Stimulated activated CD8-positive, alpha-beta memory T cell treated with anti-CD3 and anti-CD28 coated beads, Interleukin-15, amount 100 ng/mL, for 4 hours (primary cell): Measurements from ENCODE around the gene ACCSL.

Source experiments
- DNase-seq, 2 donors: peaks; one replicate each; pipeline ENCODE4 v3.0.0-alpha.2; 2020; ENCODE audit warnings: low read depth in 2 of 2

ACCSL gene

DNA sequence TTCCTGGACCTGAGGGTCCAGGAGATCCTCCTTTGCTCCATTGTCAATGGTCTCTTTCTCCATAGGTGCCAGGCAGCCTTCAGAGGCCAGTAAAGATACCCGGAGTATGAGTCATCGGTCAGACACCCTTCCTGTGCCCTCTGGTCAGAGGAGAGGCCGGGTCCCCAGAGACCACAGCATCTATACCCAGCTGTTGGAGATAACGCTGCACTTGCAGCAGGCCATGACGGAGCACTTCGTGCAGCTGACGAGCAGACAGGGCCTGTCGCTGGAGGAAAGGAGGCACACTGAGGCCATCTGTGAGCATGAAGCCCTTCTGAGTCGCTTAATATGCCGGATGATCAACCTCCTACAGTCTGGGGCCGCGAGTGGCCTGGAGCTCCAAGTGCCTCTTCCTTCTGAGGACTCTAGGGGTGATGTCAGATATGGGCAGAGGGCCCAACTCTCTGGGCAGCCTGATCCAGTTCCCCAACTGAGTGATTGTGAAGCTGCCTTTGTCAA, at the start of gene ACCSL:
Gene ACCSL (plus strand): TSS at position 51 of the 501 bp plus-strand sequence. CDS start 56 bp downstream, at position 107.
- no peak for DNase-seq

DNA sequence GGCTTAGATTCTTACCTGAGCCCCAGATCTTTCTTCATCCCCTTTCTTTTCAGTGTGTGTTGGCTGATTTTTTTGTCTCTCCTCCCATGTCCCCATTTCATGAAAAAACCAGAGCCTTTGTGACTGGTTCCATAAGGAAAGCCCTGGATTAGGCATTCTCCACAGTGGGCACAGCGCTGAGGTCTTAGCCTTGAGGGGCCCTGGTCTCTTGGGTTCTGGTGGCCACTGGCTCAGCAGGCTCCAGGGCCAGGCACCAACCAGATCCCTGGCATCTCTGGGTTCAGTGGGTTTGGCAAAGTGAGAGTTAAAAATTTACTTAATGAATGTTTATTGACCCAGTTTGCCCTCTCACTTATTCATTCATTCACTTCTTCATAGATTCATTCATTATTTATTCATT, 49.5 kb upstream of the ACCSL start:
- no peak for DNase-seq

- DNase-seq = no peak
Measured at GRCh38 chr11:44000731-44001130, 47.0 kb upstream of the ACCSL start.

- no peak for DNase-seq
Measured at GRCh38 chr11:44002191-44003093, 45.3 kb upstream of the ACCSL start.

DNA sequence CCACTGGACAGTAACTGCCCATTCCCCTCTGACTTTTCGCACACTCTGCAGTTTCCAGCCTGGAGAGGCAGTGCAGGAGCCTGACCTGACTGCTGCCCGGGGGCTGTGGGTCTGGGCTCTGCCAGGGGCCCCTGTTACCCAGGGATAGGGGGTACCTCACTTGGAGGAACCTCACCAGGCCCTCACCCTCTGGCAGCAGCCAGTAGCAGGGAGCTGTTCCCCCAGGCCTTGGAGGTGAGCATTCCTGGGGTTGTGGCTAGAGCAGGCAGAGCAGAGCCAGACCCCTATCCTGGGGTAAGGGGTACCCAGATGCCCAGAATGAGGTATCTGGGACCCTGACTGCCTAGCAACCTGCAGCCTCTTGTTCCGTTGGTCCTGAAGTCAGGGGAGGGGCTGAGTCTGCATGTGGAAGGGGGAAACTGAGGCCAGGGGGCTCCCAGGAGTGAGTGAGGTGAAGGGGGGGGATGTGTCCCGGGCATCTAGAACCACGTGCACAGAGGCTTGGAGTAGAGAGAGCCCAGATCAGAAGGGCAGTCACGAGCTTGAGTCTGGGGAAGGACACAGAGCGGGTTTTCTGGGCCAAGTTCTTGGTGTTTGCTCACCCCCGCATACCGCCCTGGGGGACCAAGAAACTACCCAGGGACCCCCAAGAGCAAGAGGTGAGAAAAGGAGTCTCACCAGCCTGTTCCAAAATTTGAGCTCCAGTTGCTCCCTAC, 43.9 kb upstream of the ACCSL start:
- DNase-seq = no peak

GRCh38 chr11:44004452-44005062, 43.2 kb upstream of the ACCSL start:
- no peak for DNase-seq

DNA sequence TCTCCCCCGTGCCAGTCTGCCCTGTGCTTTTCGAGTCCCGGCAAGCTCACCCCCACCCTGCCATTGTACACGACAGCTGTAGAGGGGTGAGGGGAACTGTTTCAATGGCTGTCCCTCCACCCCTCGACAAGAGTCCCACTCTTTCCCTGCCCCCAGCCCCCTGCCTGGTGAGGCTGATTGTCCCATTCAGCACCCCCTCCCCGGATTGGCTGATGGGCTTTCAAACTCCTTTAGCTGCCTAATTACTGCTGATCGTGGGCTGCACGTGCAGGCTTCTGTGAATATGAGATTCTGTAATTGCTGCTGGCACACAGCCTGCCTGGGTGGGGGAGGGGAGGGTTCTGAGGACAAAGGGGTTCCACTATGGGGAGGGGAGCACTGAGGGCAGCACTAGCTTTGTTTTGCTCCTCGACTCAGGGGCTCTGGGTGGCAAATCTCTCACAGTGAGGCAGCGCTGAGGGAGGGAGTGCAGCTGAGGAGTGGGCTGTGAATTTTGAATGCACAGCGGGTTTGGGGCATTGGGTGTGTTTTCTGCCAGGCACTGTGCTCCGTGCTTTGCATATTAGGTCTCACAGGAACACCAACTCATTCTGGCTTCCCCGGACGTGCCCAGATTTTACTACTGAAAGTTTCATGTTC, 42.6 kb upstream of the ACCSL start:
- DNase-seq = no peak

- DNase-seq = no peak
Measured at GRCh38 chr11:44005956-44006355, 41.8 kb upstream of the ACCSL start.

DNA sequence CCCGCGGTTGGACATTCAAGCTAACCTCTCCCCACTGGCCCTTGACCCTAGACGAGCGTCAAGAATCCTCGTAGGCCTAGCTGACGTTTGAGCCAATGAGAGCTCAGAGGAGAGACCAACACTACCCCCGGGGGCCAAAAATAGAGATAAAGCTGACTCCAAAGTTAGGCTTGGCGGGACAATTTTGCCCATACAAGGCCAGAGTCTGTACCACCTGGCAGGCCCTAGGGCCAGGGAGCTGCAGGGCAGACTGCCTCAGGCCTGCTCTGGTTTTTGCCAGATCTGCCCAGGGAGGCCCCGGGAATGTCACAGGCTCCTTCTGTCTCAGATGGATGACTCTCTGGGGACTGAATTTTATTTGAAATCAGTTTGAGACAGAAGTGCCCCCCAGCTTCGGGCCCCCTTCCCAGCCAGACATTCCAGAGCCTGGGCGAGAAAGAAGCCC, 40.8 kb upstream of the ACCSL start:
- DNase-seq = no peak

DNA sequence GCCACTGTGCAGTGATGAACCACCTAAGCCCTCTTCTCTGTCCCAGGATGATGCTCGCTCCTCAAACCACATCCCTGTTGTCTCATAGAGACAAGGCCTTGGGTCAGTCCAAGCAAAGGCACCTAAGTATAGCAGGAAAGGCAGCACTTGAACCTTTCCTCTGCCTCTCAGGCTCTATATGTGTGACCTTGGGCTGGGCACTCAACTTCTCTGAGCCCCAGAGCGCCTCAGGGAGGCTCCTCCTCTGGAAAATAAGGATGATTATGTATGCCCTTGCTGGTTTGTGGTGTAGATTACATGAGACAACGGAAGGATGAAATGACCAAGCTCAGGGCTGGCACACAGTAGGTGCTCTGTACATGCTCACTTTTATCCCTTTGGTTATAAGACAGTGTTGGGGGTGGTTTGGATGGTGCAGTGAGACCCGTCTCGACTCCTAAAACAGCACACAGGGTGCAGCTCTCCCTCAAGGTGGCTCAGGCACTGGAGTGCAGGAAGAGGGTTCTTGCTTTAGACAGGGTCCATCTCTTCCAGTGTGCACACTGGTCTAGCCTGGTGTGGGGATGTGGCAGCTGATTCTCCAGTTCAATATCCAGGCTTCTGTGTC, 40.2 kb upstream of the ACCSL start:
- no peak for DNase-seq

DNA sequence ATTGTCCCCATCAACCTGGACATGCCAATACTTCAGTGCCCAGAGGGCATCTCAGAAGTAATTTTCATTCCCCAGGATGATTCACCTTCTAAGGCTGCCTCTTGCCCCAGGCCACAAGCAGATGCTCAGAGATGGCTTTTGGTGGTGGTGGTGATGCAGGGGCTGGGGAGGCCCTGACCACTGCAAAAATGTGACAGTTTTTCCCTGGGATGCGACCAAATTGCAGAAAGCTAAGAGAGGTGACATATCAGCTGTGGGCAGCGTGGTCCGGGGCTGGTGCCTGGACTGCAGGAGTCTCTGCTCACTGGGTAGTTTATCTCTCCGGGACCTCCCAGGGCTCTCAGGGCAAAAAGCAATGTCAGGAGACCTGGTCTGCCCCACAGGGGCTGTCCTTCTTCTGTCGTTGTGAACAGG, 39.7 kb upstream of the ACCSL start:
- no peak for DNase-seq

- DNase-seq = no peak
Measured at GRCh38 chr11:44008698-44009097, 39.1 kb upstream of the ACCSL start.

DNA sequence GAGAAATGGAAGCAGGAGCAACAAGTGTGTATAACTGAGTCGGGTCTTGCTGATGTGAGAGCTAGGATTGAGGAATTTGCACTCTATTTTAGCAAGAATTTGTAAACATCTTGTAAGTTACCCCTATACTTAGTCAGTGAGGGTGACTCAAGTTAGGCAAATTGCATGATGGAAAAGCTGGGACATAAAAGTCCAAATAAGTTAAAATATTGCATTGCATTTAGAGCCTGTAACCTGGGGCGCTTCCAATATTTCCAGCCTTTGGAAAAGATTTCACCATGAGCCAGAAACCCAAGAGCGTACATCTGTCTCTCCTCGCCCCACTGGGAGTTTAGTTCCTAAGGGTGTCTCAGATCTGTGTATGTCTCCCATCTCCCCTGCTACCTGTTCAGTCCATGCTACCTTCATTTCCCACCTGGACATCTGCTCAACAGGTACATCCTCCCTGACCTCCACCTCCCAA, 37.0 kb upstream of the ACCSL start:
- DNase-seq = no peak

DNA sequence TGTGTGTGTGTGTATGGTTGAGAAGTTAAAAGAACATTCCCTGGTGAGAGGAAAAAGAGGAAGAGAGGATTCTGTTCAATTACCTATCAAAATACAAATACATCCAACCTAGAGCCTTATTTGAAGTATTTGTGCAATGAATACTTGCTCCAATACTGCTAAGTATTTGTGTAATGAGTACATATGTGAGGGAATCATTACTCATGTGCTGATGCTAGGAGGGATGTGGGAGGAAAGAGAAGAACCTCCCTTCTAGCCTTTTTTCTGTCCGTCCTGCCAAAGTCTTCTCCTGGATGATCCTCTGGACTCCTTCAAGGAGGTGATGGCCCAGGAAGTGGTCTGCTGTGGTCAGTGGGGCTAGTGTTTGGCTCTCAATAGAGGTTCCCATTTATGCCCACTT, 36.0 kb upstream of the ACCSL start:
- no peak for DNase-seq

DNA sequence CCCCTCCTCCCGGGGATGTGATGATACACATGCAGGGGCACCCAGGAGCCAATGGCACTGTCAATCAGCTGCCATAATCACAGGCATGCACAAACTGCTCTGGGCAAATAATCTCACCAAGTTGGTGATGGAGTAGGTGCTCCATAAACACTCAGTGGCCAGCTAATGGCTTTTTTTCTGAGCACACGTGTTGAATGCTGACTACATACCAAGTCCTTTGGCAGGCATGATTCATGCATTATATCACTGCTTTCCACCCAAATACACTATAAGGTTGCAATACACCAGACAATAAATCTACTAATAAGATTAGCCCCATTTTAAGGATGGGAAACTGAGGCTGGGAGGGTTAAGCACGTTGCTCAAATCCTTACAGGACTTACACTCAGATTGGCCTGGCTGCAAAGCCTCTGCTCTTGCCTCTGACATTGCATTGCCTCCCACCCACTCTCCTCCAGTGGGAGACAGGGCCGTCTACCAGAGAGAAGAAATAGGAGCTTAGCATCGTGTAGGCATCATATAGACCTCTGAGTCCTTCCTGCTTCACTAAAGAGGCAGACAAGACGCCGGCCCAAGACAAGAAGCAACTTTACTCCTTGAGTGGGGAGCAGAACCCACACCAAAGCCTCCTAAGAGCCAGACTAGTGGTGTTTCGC, 32.7 kb upstream of the ACCSL start:
- DNase-seq = no peak

DNA sequence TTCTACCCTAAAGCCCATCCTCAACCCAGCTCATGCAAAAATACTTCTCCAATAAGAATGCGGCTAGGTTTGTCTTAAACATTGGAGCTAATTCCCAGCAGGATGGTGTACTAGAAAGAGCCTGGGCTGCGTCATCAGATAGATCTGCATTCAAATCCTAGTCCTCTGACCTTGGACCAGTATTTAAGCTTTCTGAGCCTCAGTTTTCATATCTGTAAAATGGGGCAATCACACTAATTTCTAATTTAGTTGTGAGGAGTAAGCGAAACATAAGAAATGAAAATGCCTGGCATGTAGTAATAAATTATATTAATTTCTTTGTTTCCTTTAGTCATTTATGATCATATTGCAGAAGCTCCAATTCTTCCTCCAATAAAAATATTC, 32.2 kb upstream of the ACCSL start:
- DNase-seq = no peak

GRCh38 chr11:44016131-44016530, 31.6 kb upstream of the ACCSL start:
- DNase-seq = no peak

DNA sequence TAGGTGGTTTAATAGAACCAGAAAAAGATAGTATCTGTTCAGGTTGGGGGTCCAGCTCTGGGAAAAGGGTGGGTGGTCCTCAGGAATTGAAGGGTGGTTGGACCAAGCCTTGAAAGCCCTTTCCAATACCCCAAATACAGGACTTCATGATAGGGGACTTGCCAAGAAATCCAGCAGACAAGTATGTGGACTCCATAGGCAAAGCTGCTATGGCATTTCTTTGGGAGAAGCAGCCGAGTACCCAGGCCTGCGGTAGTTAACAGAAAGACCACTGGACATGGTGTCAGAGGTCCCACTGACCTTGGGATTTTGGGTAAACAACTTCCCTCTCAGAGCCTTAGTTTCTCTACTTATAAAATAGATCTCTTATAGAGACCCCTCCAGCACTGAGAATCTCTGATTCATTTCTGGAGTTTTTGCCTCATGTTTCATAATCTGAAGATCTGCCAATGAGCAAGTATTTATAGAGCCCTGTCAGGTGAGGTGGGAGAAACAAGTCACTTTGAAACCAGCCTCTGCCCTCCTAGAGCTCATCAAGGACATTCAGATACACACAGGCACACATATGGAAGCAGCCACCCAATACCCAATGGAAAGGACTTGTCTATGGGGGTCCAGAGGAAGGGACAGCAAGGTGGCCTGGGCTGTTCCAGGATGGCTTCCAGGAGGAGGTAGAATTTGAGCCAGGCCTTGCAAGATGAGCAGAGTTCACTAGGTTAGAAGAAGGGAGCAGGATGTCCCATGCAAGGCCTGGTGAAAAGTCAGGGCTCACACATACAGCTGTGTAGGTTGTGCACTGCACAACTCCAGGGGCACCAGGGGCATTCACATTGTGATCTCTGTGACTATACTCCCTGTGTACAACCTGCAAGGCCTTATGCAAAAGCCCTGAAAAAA, 31.0 kb upstream of the ACCSL start:
- no peak for DNase-seq

GRCh38 chr11:44017443-44018126, 30.2 kb upstream of the ACCSL start:
- no peak for DNase-seq
